RWPE1 (cell line): ENCODE data around the gene RADIL.
A peak's percentile ranks its signal among the peaks of the same experiment; 100 is the strongest.

Experiments
- CTCF ChIA-PET: fragments of 350-600 bp; sonication (Branson Sonifier 250); formaldehyde crosslinking; extraction: SDS; loops from one replicate; lab custom pipeline; 2021; lab: Yijun Ruan, JAX
- POLR2A ChIA-PET: fragments of 400-600 bp; formaldehyde crosslinking; extraction: SDS; loops from one replicate; lab custom pipeline; 2020; ENCODE audit warnings: antibody characterized with exemption; ENCODE audit not compliant: low non-redundant PET; lab: Yijun Ruan, JAX
- DNase-seq: peaks from one replicate; pipeline ENCODE4 v3.0.0; 2012; ENCODE audit warnings: low spot score
- H3K27ac ChIP-seq: fragments of 450-650 bp; 2 replicates; pipeline ENCODE4 v1.5.1; 2017
- TF ChIP-seq, protein P1 (sequence below): fragments of 450-650 bp; conservative IDR thresholded peaks from 2 replicates; pipeline ENCODE4 v1.5.1; 2017; ENCODE audit warnings: low read depth, mild to moderate bottlenecking

The RADIL gene

DNA sequence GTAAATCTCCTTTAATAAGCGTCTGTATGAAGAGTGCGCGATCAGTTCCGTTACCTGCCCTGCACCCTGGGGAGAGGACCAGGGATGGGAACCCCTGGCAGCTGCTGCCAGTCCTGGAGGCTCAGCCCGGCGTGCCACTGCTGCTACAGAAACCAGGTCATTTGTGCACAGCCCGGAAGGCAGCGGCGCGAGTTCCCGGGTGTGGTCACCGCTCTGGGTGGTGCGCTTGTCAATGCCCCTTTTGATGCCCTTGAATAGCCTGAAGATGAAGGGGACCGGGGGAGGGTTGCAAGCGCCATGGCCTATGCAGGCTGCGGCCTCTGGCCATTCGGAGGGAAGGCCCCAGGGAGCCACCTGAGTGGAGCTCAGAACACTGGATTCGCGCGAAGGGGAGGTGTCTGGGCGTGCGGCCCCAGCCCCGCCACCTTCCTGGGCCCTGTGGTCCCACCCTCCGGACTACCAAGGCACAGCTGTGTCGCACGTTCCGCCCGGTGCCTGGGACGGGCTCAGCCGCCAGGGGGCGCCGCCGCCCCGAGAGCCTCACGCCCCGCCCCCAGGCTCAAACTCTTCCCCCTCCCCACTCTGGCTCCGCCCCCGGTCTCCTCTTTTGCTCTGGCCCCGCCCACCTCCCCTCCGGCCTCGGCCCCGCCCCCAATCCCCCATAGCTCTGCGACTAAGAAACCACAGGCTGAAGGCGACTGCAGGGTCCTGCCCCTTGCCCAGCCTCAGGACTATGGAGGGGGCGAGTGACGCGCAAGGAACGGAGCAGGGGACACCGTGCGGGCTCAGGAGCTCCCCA is 91.6 kb downstream of the RADIL start:
- TF ChIP-seq, protein P1, sequence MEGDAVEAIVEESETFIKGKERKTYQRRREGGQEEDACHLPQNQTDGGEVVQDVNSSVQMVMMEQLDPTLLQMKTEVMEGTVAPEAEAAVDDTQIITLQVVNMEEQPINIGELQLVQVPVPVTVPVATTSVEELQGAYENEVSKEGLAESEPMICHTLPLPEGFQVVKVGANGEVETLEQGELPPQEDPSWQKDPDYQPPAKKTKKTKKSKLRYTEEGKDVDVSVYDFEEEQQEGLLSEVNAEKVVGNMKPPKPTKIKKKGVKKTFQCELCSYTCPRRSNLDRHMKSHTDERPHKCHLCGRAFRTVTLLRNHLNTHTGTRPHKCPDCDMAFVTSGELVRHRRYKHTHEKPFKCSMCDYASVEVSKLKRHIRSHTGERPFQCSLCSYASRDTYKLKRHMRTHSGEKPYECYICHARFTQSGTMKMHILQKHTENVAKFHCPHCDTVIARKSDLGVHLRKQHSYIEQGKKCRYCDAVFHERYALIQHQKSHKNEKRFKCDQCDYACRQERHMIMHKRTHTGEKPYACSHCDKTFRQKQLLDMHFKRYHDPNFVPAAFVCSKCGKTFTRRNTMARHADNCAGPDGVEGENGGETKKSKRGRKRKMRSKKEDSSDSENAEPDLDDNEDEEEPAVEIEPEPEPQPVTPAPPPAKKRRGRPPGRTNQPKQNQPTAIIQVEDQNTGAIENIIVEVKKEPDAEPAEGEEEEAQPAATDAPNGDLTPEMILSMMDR: peak; percentile 73
- H3K27ac ChIP-seq: peak overlapping the region; percentile 2; the same call in 1 of the 2 replicates
- POLR2A ChIA-PET: interaction anchor here (0.6 kb wide), 1 partner anchor 349 kb away, joined by 3 read pairs; no protein-coding TSS in a partner anchor
- DNase-seq: peak; percentile 58
- CTCF ChIA-PET: interaction anchor here (0.6 to 0.9 kb wide), 9 partner anchors 11 to 1551 kb away, joined by 3 to 6 read pairs (median 4); no protein-coding TSS in a partner anchor

DNA sequence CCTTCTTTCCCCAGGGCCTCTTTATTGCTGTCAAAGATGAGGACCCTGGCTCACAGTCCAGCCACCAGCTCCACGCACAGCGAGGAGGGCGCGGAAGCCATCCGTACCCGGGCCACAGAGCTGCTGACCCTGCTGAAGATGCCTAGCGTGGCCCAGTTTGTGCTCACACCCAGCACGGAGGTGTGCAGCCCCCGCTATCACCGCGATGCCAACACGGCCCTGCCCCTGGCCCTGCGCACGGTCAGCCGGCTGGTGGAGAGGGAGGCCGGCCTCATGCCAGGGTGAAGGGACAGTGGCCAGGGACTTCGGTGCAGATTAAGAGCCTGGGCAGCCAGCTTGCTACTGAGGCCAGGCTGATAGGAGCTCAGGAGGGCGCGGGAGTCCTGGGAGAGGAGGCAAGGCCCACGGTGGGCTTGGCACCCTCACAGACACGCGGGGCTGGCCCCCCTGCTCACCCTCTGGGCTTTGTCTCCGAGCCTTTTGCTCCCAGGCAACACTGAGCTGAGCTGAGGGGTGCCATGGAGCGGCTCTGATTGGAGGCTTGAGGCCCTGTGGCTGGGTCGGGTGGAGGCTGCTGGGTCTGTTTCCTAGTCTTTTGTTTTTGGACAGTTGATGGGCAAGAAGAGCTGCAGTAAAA is 92.3 kb downstream of the RADIL start:
- CTCF ChIA-PET: interaction anchor here (0.6 to 0.9 kb wide), 7 partner anchors 10 to 298 kb away, joined by 3 to 6 read pairs (median 4); no protein-coding TSS in a partner anchor
- no peak for DNase-seq
- POLR2A ChIA-PET: no interaction called here
- peak overlapping the region; percentile 2; the same call in 1 of the 2 replicates for H3K27ac ChIP-seq
- TF ChIP-seq, protein P1: no peak

- DNase-seq: no peak
- TF ChIP-seq, protein P1: no peak
- POLR2A ChIA-PET: no interaction called here
- CTCF ChIA-PET: interaction anchor here (0.6 kb wide), 1 partner anchor 296 kb away, joined by 5 read pairs; no protein-coding TSS in a partner anchor
- H3K27ac ChIP-seq: peak overlapping the region; percentile 18; the same call in 1 of the 2 replicates
Measured at GRCh38 chr7:4790516-4790991, 93.0 kb downstream of the RADIL start.

GRCh38 chr7:4790078-4790465 is 93.4 kb downstream of the RADIL start:
- TF ChIP-seq, protein P1: no peak
- no peak for DNase-seq
- ChIA-PET POLR2A (no interaction called here), CTCF (no interaction called here)
- peak overlapping the region; percentile 18 for H3K27ac ChIP-seq

DNA sequence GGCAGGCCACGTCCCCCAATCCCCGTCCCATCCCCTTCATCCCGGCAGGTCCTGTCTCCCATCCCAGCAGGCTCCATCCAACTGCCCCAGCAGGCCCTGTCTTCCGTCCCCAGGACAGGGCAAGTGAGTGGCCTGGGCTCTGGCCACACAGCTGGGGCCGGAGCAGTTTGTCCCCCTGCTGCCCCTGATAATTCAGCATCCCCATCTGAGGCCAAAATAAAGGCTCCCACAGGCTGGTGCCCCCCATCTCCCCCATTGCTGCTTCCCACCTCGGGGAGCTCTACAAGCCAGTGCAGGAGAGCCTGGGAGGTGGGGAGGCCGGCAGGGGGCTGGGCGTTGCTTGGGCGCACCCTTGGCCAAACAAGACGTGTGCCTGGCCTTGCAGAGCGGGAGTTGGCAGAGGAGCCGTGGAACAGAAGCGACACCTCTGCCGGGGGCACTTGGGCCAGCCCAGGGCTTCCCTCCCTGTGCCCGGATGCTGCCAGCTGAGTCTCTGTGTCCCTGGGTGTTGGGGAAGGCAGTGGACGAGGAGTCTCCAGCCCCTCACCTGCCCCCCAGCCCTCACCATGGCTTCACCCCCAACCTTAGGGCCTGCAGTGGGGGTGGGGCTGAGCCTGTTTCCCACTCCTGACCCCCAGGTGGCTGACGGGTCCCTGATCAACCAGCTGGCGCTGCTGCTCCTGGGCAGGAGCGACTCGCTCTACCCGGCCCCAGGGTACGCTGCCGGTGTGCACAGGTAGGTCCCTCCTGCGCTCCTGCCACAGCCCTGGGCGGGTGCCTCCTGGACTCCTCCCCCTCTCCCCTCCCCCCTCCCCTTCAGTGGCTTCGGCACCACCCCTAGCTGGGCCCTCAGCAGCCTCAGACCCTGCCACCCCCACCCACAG is 94.1 kb downstream of the RADIL start:
- TF ChIP-seq, protein P1: no peak
- ChIA-PET CTCF (no interaction called here), POLR2A (no interaction called here)
- peak overlapping the region; percentile 18 for H3K27ac ChIP-seq
- DNase-seq: no peak
